RCC 7860 (cell line): ENCODE measurements around the gene LEPROT.
A peak's percentile ranks its signal among the peaks of the same experiment; 100 is the strongest.
"Not testable (repeated sequence)": the region's sequence is repeated elsewhere in the genome, so short reads cannot be mapped to it uniquely, and the experiment has no call there.

Experiments used
- DNase-seq: peaks from one replicate; pipeline ENCODE4 v3.0.0-alpha.2; 2015; ENCODE audit warnings: low spot score
- FAIRE-seq: peaks from 2 replicates; lab custom pipeline; 2012; peaks lifted over from hg19 to GRCh38; lab: Jason Lieb, UNC

LEPROT gene

GRCh38 chr1:65435987-65436386 lies 15.5 kb downstream of the LEPROT start:
- FAIRE-seq (no peak), DNase-seq (no peak)

GRCh38 chr1:65437616-65438015 lies 17.1 kb downstream of the LEPROT start:
- DNase-seq, result no peak
- FAIRE-seq, result no peak

GRCh38 chr1:65440322-65440900 lies 19.9 kb downstream of the LEPROT start:
- no peak for DNase-seq
- no peak for FAIRE-seq

GRCh38 chr1:65440915-65441314 lies 20.4 kb downstream of the LEPROT start:
- FAIRE-seq (no peak), DNase-seq (no peak)

GRCh38 chr1:65441464-65441863 lies 21.0 kb downstream of the LEPROT start:
- no peak for FAIRE-seq
- DNase-seq, result no peak

- no peak for DNase-seq
- FAIRE-seq, result no peak
Measured at GRCh38 chr1:65442442-65442841, 22.0 kb downstream of the LEPROT start.

GRCh38 chr1:65443647-65444046 lies 23.2 kb downstream of the LEPROT start:
- no peak for DNase-seq
- no peak for FAIRE-seq

- DNase-seq (no peak), FAIRE-seq (no peak)
Measured at GRCh38 chr1:65444128-65444640, 23.7 kb downstream of the LEPROT start.

GRCh38 chr1:65445837-65446236 lies 25.4 kb downstream of the LEPROT start:
- no peak for FAIRE-seq
- no peak for DNase-seq

GRCh38 chr1:65449214-65449823 lies 28.9 kb downstream of the LEPROT start:
- FAIRE-seq, result no peak
- DNase-seq, result no peak

- not testable (repeated sequence) for FAIRE-seq, DNase-seq
Measured at GRCh38 chr1:65455678-65456077, 35.2 kb downstream of the LEPROT start.

GRCh38 chr1:65456481-65456880 lies 36.0 kb downstream of the LEPROT start:
- FAIRE-seq (no peak), DNase-seq (no peak)

GRCh38 chr1:65457868-65458267 lies 37.4 kb downstream of the LEPROT start:
- FAIRE-seq (no peak), DNase-seq (no peak)

- no peak for DNase-seq
- FAIRE-seq, result no peak
Measured at GRCh38 chr1:65458730-65459396, 38.4 kb downstream of the LEPROT start.

- no peak for FAIRE-seq
- DNase-seq, result peak; percentile 16
Measured at GRCh38 chr1:65459397-65459768, 38.9 kb downstream of the LEPROT start.

- FAIRE-seq, DNase-seq: not testable (repeated sequence)
Measured at GRCh38 chr1:65465837-65466236, 45.4 kb downstream of the LEPROT start.

- DNase-seq (peak; percentile 40), FAIRE-seq (no peak)
Measured at GRCh38 chr1:65467536-65467935, 47.1 kb downstream of the LEPROT start.

- no peak for DNase-seq
- no peak for FAIRE-seq
Measured at GRCh38 chr1:65469126-65469888, 48.8 kb downstream of the LEPROT start.

- FAIRE-seq (no peak), DNase-seq (no peak)
Measured at GRCh38 chr1:65469889-65470340, 49.4 kb downstream of the LEPROT start.

GRCh38 chr1:65470766-65471165 lies 50.3 kb downstream of the LEPROT start:
- FAIRE-seq (no peak), DNase-seq (no peak)

GRCh38 chr1:65471213-65471833 lies 50.9 kb downstream of the LEPROT start:
- FAIRE-seq (no peak), DNase-seq (no peak)
